GM19043 (cell line): ENCODE data around the gene GPX7.
A peak's percentile ranks its signal among the peaks of the same experiment; 100 is the strongest.
"Not testable (repeated sequence)": the region's sequence is repeated elsewhere in the genome, so short reads cannot be mapped to it uniquely, and the experiment has no call there.

Experiments used
- ATAC-seq: cut with Tn5 transposase; IDR thresholded peaks from one replicate; pipeline ENCODE4 v1.9.1; 2021; ENCODE audit warnings: low read depth; ENCODE audit not compliant: unreplicated experiment

GPX7 gene

GRCh38 chr1:52601991-52602855 is at the start of gene GPX7:
Gene GPX7, plus strand, starts transcription at chr1:52602371. Its CDS starts 39 bp downstream, at chr1:52602410.
- no peak for ATAC-seq

DNA sequence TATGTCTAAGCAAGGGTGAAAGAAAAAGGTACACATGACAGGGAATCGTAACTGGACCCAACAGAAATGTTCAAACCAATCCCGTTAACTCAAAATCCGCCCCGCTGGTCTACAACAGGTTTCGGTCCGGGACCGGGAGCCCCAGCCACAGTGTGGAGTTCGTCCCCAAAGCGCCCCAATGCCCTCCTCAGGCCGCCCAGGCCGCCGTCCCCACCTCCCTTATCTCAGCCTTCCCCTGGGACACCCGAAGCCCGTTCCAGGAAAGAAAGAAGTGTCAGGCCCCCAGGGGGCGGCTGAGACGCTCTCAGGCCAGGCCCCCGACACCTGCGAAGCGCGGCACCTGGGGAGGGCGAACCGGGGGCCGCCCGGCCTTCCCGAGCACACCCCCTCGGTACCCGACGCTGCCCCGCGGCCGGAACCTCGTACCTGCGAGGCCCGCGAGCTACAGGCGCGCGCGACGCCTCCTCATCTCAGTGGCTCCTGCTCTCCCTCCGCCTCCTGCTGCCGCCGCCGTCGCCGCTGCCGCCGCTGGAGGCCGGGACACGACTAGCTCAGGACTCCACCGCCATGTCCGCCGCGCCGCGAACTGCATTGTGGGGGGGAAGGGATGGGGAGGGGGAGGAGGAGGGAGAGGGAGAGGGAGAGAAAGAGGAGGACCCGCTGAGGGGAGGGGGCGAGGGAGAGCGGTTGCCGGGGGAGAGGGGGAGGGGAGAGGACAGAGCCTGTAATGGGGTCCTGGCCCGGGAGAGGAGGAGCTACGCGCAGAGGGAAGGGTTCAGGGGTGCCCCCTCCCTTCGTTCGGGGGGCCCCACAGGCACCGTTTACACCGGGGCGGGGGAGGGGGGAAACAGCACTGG is 49.4 kb upstream of the GPX7 start, which contains the start of gene TUT4:
TUT4 (minus strand) TSS at position 588 of the 857 bp plus-strand sequence. CDS start 26,812 bp downstream, outside the sequence.
- peak; percentile 40 for ATAC-seq

- peak; percentile 54 for ATAC-seq
Measured at GRCh38 chr1:52553362-52554266, 48.6 kb upstream of the GPX7 start.

GRCh38 chr1:52554267-52554640 is 47.9 kb upstream of the GPX7 start:
- no peak for ATAC-seq

- ATAC-seq: no peak
Measured at GRCh38 chr1:52554756-52555155, 47.4 kb upstream of the GPX7 start.

DNA sequence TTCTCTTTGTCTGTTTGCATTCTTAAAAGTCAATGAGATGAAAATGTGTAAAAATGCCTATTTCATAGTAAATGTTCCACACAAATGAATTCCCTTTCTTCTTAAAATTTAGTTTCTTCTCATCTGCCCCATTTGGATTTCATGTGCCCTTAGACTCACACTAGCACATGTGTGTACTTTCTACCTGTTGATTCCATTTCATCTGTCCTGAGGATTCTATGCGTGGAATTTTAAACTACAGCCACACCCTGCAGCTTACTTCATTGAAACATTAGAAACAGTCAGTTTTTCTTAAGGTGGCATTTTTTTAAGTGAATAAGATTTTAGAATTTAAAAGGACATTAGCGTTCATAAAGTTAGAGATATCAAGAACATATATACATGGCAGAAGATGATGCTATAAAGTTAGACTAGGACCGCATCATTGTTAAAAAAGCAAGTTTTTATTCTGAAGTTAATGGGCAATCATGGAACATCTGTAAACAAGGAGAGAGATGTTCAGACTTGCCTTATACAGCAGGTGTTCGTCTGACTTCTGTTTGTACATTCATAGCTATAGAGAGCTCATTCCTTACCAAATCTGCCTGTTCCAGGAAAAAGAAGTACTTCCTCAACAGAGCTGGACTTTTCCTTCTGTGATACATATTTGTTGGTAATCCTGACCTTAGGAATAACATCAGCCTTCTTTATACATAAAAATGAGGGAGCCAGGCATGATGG is 45.4 kb upstream of the GPX7 start:
- no peak for ATAC-seq

GRCh38 chr1:52558941-52559340 is 43.2 kb upstream of the GPX7 start:
- ATAC-seq: no peak

DNA sequence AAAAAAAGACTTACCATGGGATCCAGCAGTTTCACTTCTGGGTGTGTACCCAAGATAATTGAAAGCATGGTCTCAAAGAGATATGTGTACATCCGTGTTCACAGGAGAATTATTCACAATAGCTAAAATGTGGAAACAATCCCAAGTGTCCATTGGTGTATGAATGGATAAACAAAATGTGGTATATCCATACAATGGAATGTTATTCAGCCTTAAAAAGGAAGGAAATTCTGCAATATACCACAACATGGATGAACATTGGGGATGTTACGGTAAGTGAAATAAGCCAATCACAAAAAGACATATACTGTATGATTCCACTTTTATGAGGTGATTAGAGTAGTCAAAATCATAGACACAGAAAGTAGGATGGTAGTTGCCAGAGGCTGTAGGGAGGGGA is 42.3 kb upstream of the GPX7 start:
- ATAC-seq: no peak

- ATAC-seq: no peak
Measured at GRCh38 chr1:52562766-52563165, 39.4 kb upstream of the GPX7 start.

DNA sequence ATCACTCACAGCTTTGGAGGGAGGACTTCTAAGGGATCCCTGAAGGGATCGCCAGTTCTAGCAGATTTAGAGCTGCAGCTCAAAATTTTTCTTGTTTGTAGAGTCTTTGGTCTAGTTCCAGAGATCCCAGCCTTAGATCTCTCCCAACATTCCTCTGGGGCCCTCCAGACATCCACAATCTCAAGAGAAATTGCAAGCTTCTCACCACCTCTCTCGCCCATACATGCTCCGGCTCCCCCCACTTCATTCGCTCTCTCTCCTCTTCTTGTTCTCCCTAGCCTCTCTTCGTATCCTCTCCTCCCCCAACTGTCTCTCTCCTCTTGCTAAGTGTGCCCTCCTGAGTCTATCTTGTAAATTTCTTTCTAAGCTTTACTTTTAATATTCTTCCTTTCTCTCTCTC is 34.2 kb upstream of the GPX7 start:
- no peak for ATAC-seq

- ATAC-seq: no peak
Measured at GRCh38 chr1:52569449-52570210, 32.5 kb upstream of the GPX7 start.

DNA sequence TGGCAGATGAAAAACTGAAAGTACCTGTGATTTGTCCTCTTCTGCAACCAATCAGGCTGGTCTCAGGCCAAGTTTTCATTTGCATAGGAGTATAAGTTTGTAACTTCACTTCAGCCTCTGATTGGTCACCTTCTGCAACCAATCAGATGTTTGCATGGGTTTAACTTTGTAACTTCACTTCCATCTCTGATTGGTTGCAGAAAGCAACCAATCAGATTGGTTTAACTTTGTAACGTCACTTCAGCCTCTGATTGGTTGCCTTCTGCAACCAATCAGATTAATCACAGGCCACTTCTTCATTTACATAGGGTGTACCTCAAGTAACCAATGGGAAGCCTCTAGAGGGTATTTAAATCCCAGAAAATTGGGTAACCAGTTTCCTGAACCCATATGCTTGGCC is 30.4 kb upstream of the GPX7 start:
- no peak for ATAC-seq

DNA sequence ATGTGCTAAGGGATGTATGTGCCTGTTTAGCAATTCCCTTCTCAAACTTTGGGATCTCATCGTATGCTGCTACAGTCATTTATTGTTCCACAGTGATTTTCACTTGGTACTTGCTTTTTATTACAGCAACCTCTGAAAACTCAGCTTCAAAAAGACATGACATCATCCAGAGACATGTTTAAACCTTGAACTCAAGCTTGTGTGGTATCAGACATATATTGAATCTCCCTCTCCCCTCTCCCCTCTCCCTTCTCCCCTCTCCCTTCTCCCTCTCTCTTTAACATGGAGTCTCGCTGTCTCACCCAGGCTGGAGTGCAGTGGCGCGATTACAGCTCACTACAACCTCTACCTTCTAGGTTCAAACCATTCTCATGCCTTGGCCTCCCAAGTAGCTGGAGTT is 29.8 kb upstream of the GPX7 start:
- ATAC-seq: no peak

DNA sequence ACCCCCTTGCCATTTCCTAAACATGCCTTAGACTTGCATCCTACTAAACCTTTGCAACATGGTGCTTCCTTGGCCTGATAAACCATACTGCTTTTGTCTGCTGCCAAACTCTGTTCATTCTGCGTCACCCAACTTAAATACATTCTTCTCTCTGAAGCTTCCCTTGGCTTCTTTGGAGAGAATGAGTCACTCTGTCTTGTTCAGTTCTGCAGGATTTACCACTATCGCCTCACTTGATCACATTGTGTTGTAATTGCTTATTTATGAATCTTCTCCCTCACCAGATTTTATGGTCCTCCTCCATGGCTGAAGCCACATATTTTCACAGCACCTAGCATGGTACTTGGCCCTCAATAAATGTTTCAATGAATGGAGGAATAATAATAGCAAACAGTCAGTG is 27.6 kb upstream of the GPX7 start:
- ATAC-seq: no peak

GRCh38 chr1:52576074-52576473 is 26.1 kb upstream of the GPX7 start:
- no peak for ATAC-seq

- ATAC-seq: not testable (repeated sequence)
Measured at GRCh38 chr1:52578066-52578465, 24.1 kb upstream of the GPX7 start.

DNA sequence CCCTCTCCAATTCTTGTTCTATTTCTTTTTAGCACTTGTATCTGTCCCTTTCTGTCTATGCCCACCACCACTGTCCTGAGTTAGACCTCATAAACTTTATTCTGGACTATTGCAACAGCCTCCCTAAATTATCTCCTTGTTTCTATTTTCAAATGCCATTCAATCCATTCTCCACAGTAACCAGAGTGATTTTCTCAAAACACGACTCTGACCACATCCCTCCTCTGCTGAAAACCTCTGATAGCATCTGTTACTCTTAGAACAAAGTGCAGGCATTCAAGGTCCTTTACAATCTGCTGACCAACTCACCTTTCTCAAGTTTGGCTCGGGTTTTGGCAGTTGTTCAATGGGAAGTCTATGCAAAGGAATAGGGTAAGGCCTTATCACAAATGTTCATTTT is 22.8 kb upstream of the GPX7 start:
- no peak for ATAC-seq

- ATAC-seq: no peak
Measured at GRCh38 chr1:52580283-52580682, 21.9 kb upstream of the GPX7 start.

GRCh38 chr1:52582116-52582696 is 20.0 kb upstream of the GPX7 start:
- no peak for ATAC-seq
